Ascending aorta (tissue), 2 donors: Measurements from ENCODE around the gene AKT3. TPM values are rescaled to one million over a fixed set of nuclear protein-coding genes. Genes with fewer than 3 reads are reported as not detected.

ENCODE experiments used
- DNase-seq, 2 donors: peaks; one replicate each; pipeline ENCODE4 v3.0.0-alpha.2; 2019; ENCODE audit warnings: low spot score in 2 of 2
- H3K27ac ChIP-seq, 2 donors: fragments of 200-600 bp; sonication (generic); one replicate each; pipeline ENCODE4 v1.5.1; 2016 to 2017; ENCODE audit warnings: mild to moderate bottlenecking in 1 of 2
- H3K27me3 ChIP-seq: fragments of 200-600 bp; sonication (generic); one replicate; pipeline ENCODE4 v1.5.1; 2017
- H3K36me3 ChIP-seq, 2 donors: fragments of 200-600 bp; sonication (generic); one replicate each; pipeline ENCODE4 v1.5.1; 2016
- H3K4me1 ChIP-seq, 2 donors: fragments of 200-600 bp; sonication (generic); one replicate each; pipeline ENCODE4 v1.5.1; 2016 to 2017; ENCODE audit warnings: mild to moderate bottlenecking in 1 of 2
- H3K4me3 ChIP-seq, 2 donors: fragments of 200-600 bp; sonication (generic); one replicate each; pipeline ENCODE4 v1.5.1; 2016 to 2017; ENCODE audit warnings: mild to moderate bottlenecking in 1 of 2
- H3K9me3 ChIP-seq, 2 donors: fragments of 200-600 bp; sonication (generic); one replicate each; pipeline ENCODE4 v1.5.1; 2016
- CTCF ChIP-seq, 3 experiments: fragments of 200-600 bp in 2 of 3; fragments of 450-650 bp in 1 of 3; sonication (generic) in 2 of 3; IDR thresholded peaks; one replicate each; pipeline ENCODE4 v1.5.1; 2016 to 2019; ENCODE audit warnings: antibody characterized with exemption in 3 of 3, mild to moderate bottlenecking in 1 of 3, moderate library complexity in 1 of 3
- intact Hi-C: fragments of 100-400 bp; cut with DNase I; formaldehyde crosslinking; loops from one replicate; pipeline ENCODE4 v1.15.1; 2023
- total RNA-seq: library from RNA; depleted of rRNA; stranded (reverse); fragments of >200 nt; gene quantifications from one replicate; pipeline ENCODE4 v1.1.0, GENCODE V29; 2016

Gene AKT3
- total RNA-seq, 1 donor from 2014 or later: 38.0 TPM

- no peak for DNase-seq
- Histone ChIP-seq H3K4me3 (no peak overlapping the region), H3K9me3 (peaks cover 0 to 9% of the 10 kb centered on the region in 2 donors), H3K27me3 (no peaks in the 10 kb centered on the region), H3K36me3 (peaks cover 10 to 23% of the 10 kb centered on the region in 2 donors), H3K27ac (no peak overlapping the region), H3K4me1 (peaks cover 0 to 8% of the 10 kb centered on the region in 2 donors)
- TF ChIP-seq CTCF (IDR thresholded peaks at IDR 0.05): no peak
- intact Hi-C loops: no loop called here
These were observed 244.4 kb downstream of the AKT3 start for GRCh38 chr1:243605604-243606003.

GRCh38 chr1:243601720-243602119 is 248.3 kb downstream of the AKT3 start:
- no peaks in the 10 kb centered on the region for H3K27me3 ChIP-seq
- H3K27ac ChIP-seq: no peak overlapping the region
- no peak for TF ChIP-seq CTCF (IDR thresholded peaks at IDR 0.05)
- intact Hi-C loops: no loop called here
- H3K4me1 ChIP-seq: peaks cover 0 to 8% of the 10 kb centered on the region in 2 donors
- H3K4me3 ChIP-seq: no peak overlapping the region
- peaks cover 0 to 9% of the 10 kb centered on the region in 2 donors for H3K9me3 ChIP-seq
- H3K36me3 ChIP-seq: peaks cover 0 to 9% of the 10 kb centered on the region in 2 donors
- DNase-seq: no peak

GRCh38 chr1:243598433-243598832 is 251.6 kb downstream of the AKT3 start:
- intact Hi-C loops: no loop called here
- H3K4me1 ChIP-seq: peaks cover 0 to 6% of the 10 kb centered on the region in 2 donors
- no peak overlapping the region for H3K4me3 ChIP-seq
- H3K27ac ChIP-seq: no peak overlapping the region
- H3K36me3 ChIP-seq: peaks cover 0 to 8% of the 10 kb centered on the region in 2 donors
- no peak for TF ChIP-seq CTCF (IDR thresholded peaks at IDR 0.05)
- no peaks in the 10 kb centered on the region for H3K27me3 ChIP-seq
- H3K9me3 ChIP-seq: peaks cover 0 to 9% of the 10 kb centered on the region in 2 donors
- DNase-seq: no peak

GRCh38 chr1:243597383-243597782 is 252.7 kb downstream of the AKT3 start:
- Histone ChIP-seq H3K9me3 (peaks cover 0 to 9% of the 10 kb centered on the region in 2 donors), H3K4me1 (no peaks in the 10 kb centered on the region), H3K27ac (no peak overlapping the region), H3K4me3 (no peak overlapping the region), H3K27me3 (no peaks in the 10 kb centered on the region), H3K36me3 (peaks cover 0 to 8% of the 10 kb centered on the region in 2 donors)
- TF ChIP-seq CTCF (IDR thresholded peaks at IDR 0.05): no peak
- no peak for DNase-seq
- intact Hi-C loops: no loop called here

- no peaks in the 10 kb centered on the region for H3K4me1 ChIP-seq
- no peak overlapping the region for H3K27ac ChIP-seq
- intact Hi-C loops: no loop called here
- H3K27me3 ChIP-seq: no peaks in the 10 kb centered on the region
- TF ChIP-seq CTCF (IDR thresholded peaks at IDR 0.05): no peak
- H3K4me3 ChIP-seq: no peak overlapping the region
- no peak for DNase-seq
- H3K9me3 ChIP-seq: peaks cover 0 to 2% of the 10 kb centered on the region in 2 donors
- H3K36me3 ChIP-seq: peaks cover 5 to 9% of the 10 kb centered on the region in 2 donors
These were observed 253.5 kb downstream of the AKT3 start for GRCh38 chr1:243596431-243597062.
